ENCODE measurements around the gene TFPI2.
A peak's percentile ranks its signal among the peaks of the same experiment; 100 is the strongest.

The TFPI2 gene

GRCh38 chr7:93902777-93903423 is 12.3 kb upstream of the TFPI2 start:
- no peak overlapping the region for H3K4me3 ChIP-seq (ENCODE audit: low read length)
- no peaks in the 10 kb centered on the region for H3K9me3 ChIP-seq (ENCODE audit: control insufficient read depth, low read depth, low read length)
- no peak overlapping the region for H3K27ac ChIP-seq (ENCODE audit: low read length)
- H3K9ac ChIP-seq (ENCODE audit: low read length): no peak overlapping the region
- H3K27me3 ChIP-seq (ENCODE audit: control insufficient read depth, insufficient read depth, low read length): no peaks in the 10 kb centered on the region
- H3K36me3 ChIP-seq (ENCODE audit: control insufficient read depth, low read depth, low read length): no peaks in the 10 kb centered on the region
- H3K4me1 ChIP-seq (ENCODE audit: control insufficient read depth, low read depth, low read length): peaks cover 3% of the 10 kb centered on the region

- Histone ChIP-seq H3K27me3 (ENCODE audit: control insufficient read depth, insufficient read depth, low read length) (no peaks in the 10 kb centered on the region), H3K36me3 (ENCODE audit: control insufficient read depth, low read depth, low read length) (no peaks in the 10 kb centered on the region), H3K4me1 (ENCODE audit: control insufficient read depth, low read depth, low read length) (no peaks in the 10 kb centered on the region), H3K27ac (ENCODE audit: low read length) (no peak overlapping the region), H3K9me3 (ENCODE audit: control insufficient read depth, low read depth, low read length) (no peaks in the 10 kb centered on the region), H3K9ac (ENCODE audit: low read length) (no peak overlapping the region), H3K4me3 (ENCODE audit: low read length) (no peak overlapping the region)
These were observed 7.1 kb upstream of the TFPI2 start for GRCh38 chr7:93897680-93898079.

GRCh38 chr7:93895859-93896600 is 5.5 kb upstream of the TFPI2 start:
- Histone ChIP-seq H3K9me3 (ENCODE audit: control insufficient read depth, low read depth, low read length) (no peaks in the 10 kb centered on the region), H3K9ac (ENCODE audit: low read length) (no peak overlapping the region), H3K27me3 (ENCODE audit: control insufficient read depth, insufficient read depth, low read length) (peaks cover 12% of the 10 kb centered on the region), H3K36me3 (ENCODE audit: control insufficient read depth, low read depth, low read length) (no peaks in the 10 kb centered on the region), H3K27ac (ENCODE audit: low read length) (no peak overlapping the region), H3K4me1 (ENCODE audit: control insufficient read depth, low read depth, low read length) (no peaks in the 10 kb centered on the region), H3K4me3 (ENCODE audit: low read length) (no peak overlapping the region)

- H3K4me3 ChIP-seq (ENCODE audit: low read length): no peak overlapping the region
- H3K27me3 ChIP-seq (ENCODE audit: control insufficient read depth, insufficient read depth, low read length): peaks cover 21% of the 10 kb centered on the region
- no peaks in the 10 kb centered on the region for H3K36me3 ChIP-seq (ENCODE audit: control insufficient read depth, low read depth, low read length)
- H3K27ac ChIP-seq (ENCODE audit: low read length): no peak overlapping the region
- H3K9ac ChIP-seq (ENCODE audit: low read length): no peak overlapping the region
- H3K4me1 ChIP-seq (ENCODE audit: control insufficient read depth, low read depth, low read length): no peaks in the 10 kb centered on the region
- no peaks in the 10 kb centered on the region for H3K9me3 ChIP-seq (ENCODE audit: control insufficient read depth, low read depth, low read length)
These were observed 4.5 kb upstream of the TFPI2 start for GRCh38 chr7:93894966-93895640.

GRCh38 chr7:93894426-93894825 is 3.9 kb upstream of the TFPI2 start:
- Histone ChIP-seq H3K4me3 (ENCODE audit: low read length) (no peak overlapping the region), H3K9ac (ENCODE audit: low read length) (no peak overlapping the region), H3K27me3 (ENCODE audit: control insufficient read depth, insufficient read depth, low read length) (peaks cover 28% of the 10 kb centered on the region), H3K27ac (ENCODE audit: low read length) (no peak overlapping the region), H3K4me1 (ENCODE audit: control insufficient read depth, low read depth, low read length) (peaks cover 2% of the 10 kb centered on the region), H3K9me3 (ENCODE audit: control insufficient read depth, low read depth, low read length) (no peaks in the 10 kb centered on the region), H3K36me3 (ENCODE audit: control insufficient read depth, low read depth, low read length) (no peaks in the 10 kb centered on the region)

GRCh38 chr7:93890041-93890463 is 501 bp downstream of the TFPI2 start:
- Histone ChIP-seq H3K27ac (ENCODE audit: low read length) (no peak overlapping the region), H3K27me3 (ENCODE audit: control insufficient read depth, insufficient read depth, low read length) (peaks cover 36% of the 10 kb centered on the region), H3K9ac (ENCODE audit: low read length) (peak overlapping the region; percentile 45), H3K4me3 (ENCODE audit: low read length) (peak overlapping the region; percentile 86), H3K36me3 (ENCODE audit: control insufficient read depth, low read depth, low read length) (no peaks in the 10 kb centered on the region), H3K4me1 (ENCODE audit: control insufficient read depth, low read depth, low read length) (peaks cover 2% of the 10 kb centered on the region), H3K9me3 (ENCODE audit: control insufficient read depth, low read depth, low read length) (no peaks in the 10 kb centered on the region)

GRCh38 chr7:93889261-93889660 is 1.3 kb downstream of the TFPI2 start:
- H3K27me3 ChIP-seq (ENCODE audit: control insufficient read depth, insufficient read depth, low read length): peaks cover 36% of the 10 kb centered on the region
- no peak overlapping the region for H3K27ac ChIP-seq (ENCODE audit: low read length)
- H3K9ac ChIP-seq (ENCODE audit: low read length): no peak overlapping the region
- H3K4me3 ChIP-seq (ENCODE audit: low read length): peak overlapping the region; percentile 86
- no peaks in the 10 kb centered on the region for H3K36me3 ChIP-seq (ENCODE audit: control insufficient read depth, low read depth, low read length)
- no peaks in the 10 kb centered on the region for H3K9me3 ChIP-seq (ENCODE audit: control insufficient read depth, low read depth, low read length)
- H3K4me1 ChIP-seq (ENCODE audit: control insufficient read depth, low read depth, low read length): peaks cover 2% of the 10 kb centered on the region

- H3K9me3 ChIP-seq (ENCODE audit: control insufficient read depth, low read depth, low read length): no peaks in the 10 kb centered on the region
These were observed 6.0 kb downstream of the TFPI2 start for GRCh38 chr7:93884541-93884940.

GRCh38 chr7:93883917-93884345 is 6.6 kb downstream of the TFPI2 start:
- Histone ChIP-seq H3K27me3 (ENCODE audit: control insufficient read depth, insufficient read depth, low read length) (peaks cover 3% of the 10 kb centered on the region), H3K9me3 (ENCODE audit: control insufficient read depth, low read depth, low read length) (no peaks in the 10 kb centered on the region), H3K9ac (ENCODE audit: low read length) (no peak overlapping the region), H3K36me3 (ENCODE audit: control insufficient read depth, low read depth, low read length) (no peaks in the 10 kb centered on the region), H3K27ac (ENCODE audit: low read length) (no peak overlapping the region), H3K4me1 (ENCODE audit: control insufficient read depth, low read depth, low read length) (no peaks in the 10 kb centered on the region), H3K4me3 (ENCODE audit: low read length) (no peak overlapping the region)

More at GRCh38 chr7:93884541-93884940, 6.0 kb downstream of the TFPI2 start:
- Histone ChIP-seq H3K4me1 (ENCODE audit: control insufficient read depth, low read depth, low read length) (no peaks in the 10 kb centered on the region), H3K27me3 (ENCODE audit: control insufficient read depth, insufficient read depth, low read length) (peaks cover 9% of the 10 kb centered on the region), H3K36me3 (ENCODE audit: control insufficient read depth, low read depth, low read length) (no peaks in the 10 kb centered on the region), H3K4me3 (ENCODE audit: low read length) (no peak overlapping the region), H3K27ac (ENCODE audit: low read length) (no peak overlapping the region), H3K9ac (ENCODE audit: low read length) (no peak overlapping the region)

GRCh38 chr7:93883078-93883916 is 7.3 kb downstream of the TFPI2 start:
- H3K36me3 ChIP-seq (ENCODE audit: control insufficient read depth, low read depth, low read length): no peaks in the 10 kb centered on the region
- no peaks in the 10 kb centered on the region for H3K4me1 ChIP-seq (ENCODE audit: control insufficient read depth, low read depth, low read length)
- no peaks in the 10 kb centered on the region for H3K9me3 ChIP-seq (ENCODE audit: control insufficient read depth, low read depth, low read length)
- H3K4me3 ChIP-seq (ENCODE audit: low read length): no peak overlapping the region
- no peaks in the 10 kb centered on the region for H3K27me3 ChIP-seq (ENCODE audit: control insufficient read depth, insufficient read depth, low read length)
- H3K27ac ChIP-seq (ENCODE audit: low read length): no peak overlapping the region
- H3K9ac ChIP-seq (ENCODE audit: low read length): no peak overlapping the region

GRCh38 chr7:93882468-93882867 is 8.1 kb downstream of the TFPI2 start:
- no peaks in the 10 kb centered on the region for H3K36me3 ChIP-seq (ENCODE audit: control insufficient read depth, low read depth, low read length)
- H3K9ac ChIP-seq (ENCODE audit: low read length): no peak overlapping the region
- H3K27ac ChIP-seq (ENCODE audit: low read length): no peak overlapping the region
- no peak overlapping the region for H3K4me3 ChIP-seq (ENCODE audit: low read length)
- H3K9me3 ChIP-seq (ENCODE audit: control insufficient read depth, low read depth, low read length): no peaks in the 10 kb centered on the region
- H3K4me1 ChIP-seq (ENCODE audit: control insufficient read depth, low read depth, low read length): no peaks in the 10 kb centered on the region
- H3K27me3 ChIP-seq (ENCODE audit: control insufficient read depth, insufficient read depth, low read length): no peaks in the 10 kb centered on the region

All from iPS-18a (cell line).